IPS-18c (cell line): ENCODE measurements around the gene LDAH.

Experiments
- H3K4me3 ChIP-seq: 2 replicates; pipeline ENCODE4 v1.7.0; 2013; ENCODE audit warnings: low read depth, mild to moderate bottlenecking, low read length, moderate library complexity; ENCODE audit not compliant: insufficient read depth
- H3K9me3 ChIP-seq: one replicate; pipeline ENCODE4 v1.6.1; 2013; ENCODE audit warnings: mild to moderate bottlenecking, low read length, moderate library complexity; ENCODE audit not compliant: control insufficient read depth, insufficient read depth

Gene LDAH

GRCh38 chr2:20702563-20702962 lies 120.3 kb downstream of the LDAH start:
- H3K4me3 ChIP-seq, result no peak overlapping the region
- no peaks in the 10 kb centered on the region for H3K9me3 ChIP-seq

- Histone ChIP-seq H3K9me3 (no peaks in the 10 kb centered on the region), H3K4me3 (no peak overlapping the region)
These were observed 123.8 kb downstream of the LDAH start for GRCh38 chr2:20698916-20699613.

GRCh38 chr2:20697322-20697934 lies 125.5 kb downstream of the LDAH start:
- Histone ChIP-seq H3K4me3 (no peak overlapping the region), H3K9me3 (no peaks in the 10 kb centered on the region)

- Histone ChIP-seq H3K4me3 (no peak overlapping the region), H3K9me3 (no peaks in the 10 kb centered on the region)
These were observed 126.5 kb downstream of the LDAH start for GRCh38 chr2:20696366-20696765.

- Histone ChIP-seq H3K4me3 (no peak overlapping the region), H3K9me3 (no peaks in the 10 kb centered on the region)
These were observed 129.6 kb downstream of the LDAH start for GRCh38 chr2:20693317-20693716.

GRCh38 chr2:20692081-20692480 lies 130.8 kb downstream of the LDAH start:
- H3K4me3 ChIP-seq, result no peak overlapping the region

GRCh38 chr2:20691076-20691734 lies 131.7 kb downstream of the LDAH start:
- H3K4me3 ChIP-seq, result no peak overlapping the region
- H3K9me3 ChIP-seq, result no peaks in the 10 kb centered on the region

More at GRCh38 chr2:20692081-20692480, 130.8 kb downstream of the LDAH start:
- no peaks in the 10 kb centered on the region for H3K9me3 ChIP-seq

- Histone ChIP-seq H3K9me3 (no peaks in the 10 kb centered on the region), H3K4me3 (no peak overlapping the region)
These were observed 133.3 kb downstream of the LDAH start for GRCh38 chr2:20689428-20690264.

GRCh38 chr2:20687260-20687832 lies 135.6 kb downstream of the LDAH start:
- H3K9me3 ChIP-seq, result no peaks in the 10 kb centered on the region
- H3K4me3 ChIP-seq, result no peak overlapping the region

- H3K4me3 ChIP-seq, result no peak overlapping the region
These were observed 138.3 kb downstream of the LDAH start for GRCh38 chr2:20684581-20685063.

GRCh38 chr2:20682167-20682920 lies 140.6 kb downstream of the LDAH start:
- Histone ChIP-seq H3K4me3 (no peak overlapping the region), H3K9me3 (no peaks in the 10 kb centered on the region)

More at GRCh38 chr2:20684581-20685063, 138.3 kb downstream of the LDAH start:
- H3K9me3 ChIP-seq, result no peaks in the 10 kb centered on the region

GRCh38 chr2:20680744-20681375 lies 142.0 kb downstream of the LDAH start:
- Histone ChIP-seq H3K9me3 (no peaks in the 10 kb centered on the region), H3K4me3 (no peak overlapping the region)

- no peaks in the 10 kb centered on the region for H3K9me3 ChIP-seq
- H3K4me3 ChIP-seq, result no peak overlapping the region
These were observed 144.1 kb downstream of the LDAH start for GRCh38 chr2:20678780-20679179.

- no peak overlapping the region for H3K4me3 ChIP-seq
- H3K9me3 ChIP-seq, result no peaks in the 10 kb centered on the region
These were observed 144.9 kb downstream of the LDAH start for GRCh38 chr2:20678086-20678395.

- Histone ChIP-seq H3K4me3 (no peak overlapping the region), H3K9me3 (no peaks in the 10 kb centered on the region)
These were observed 145.4 kb downstream of the LDAH start for GRCh38 chr2:20677301-20678085.
